Progenitor cell of endocrine pancreas (in vitro differentiated cells): ENCODE measurements around the gene RBM19. TPM values are rescaled to one million over a fixed set of nuclear protein-coding genes. Genes with fewer than 3 reads are reported as not detected.

Experiments
- DNase-seq: peaks from one replicate; pipeline ENCODE4 v3.0.0; 2021; ENCODE audit warnings: low spot score; ENCODE audit not compliant: unreplicated experiment
- H3K27ac Mint-ChIP-seq: 2 replicates; pipeline ENCODE4 v1.8.0; 2021; ENCODE audit warnings: mild to moderate bottlenecking, moderate library complexity, mixed read lengths
- H3K27me3 Mint-ChIP-seq: 2 replicates; pipeline ENCODE4 v1.8.0; 2021; ENCODE audit warnings: mixed read lengths
- H3K36me3 Mint-ChIP-seq: 2 replicates; pipeline ENCODE4 v1.8.0; 2022; ENCODE audit warnings: mixed read lengths; ENCODE audit not compliant: insufficient read depth
- H3K4me1 Mint-ChIP-seq: 2 replicates; pipeline ENCODE4 v1.8.0; 2021; ENCODE audit warnings: low read depth, mixed read lengths
- H3K4me3 Mint-ChIP-seq: 2 replicates; pipeline ENCODE4 v1.8.0; 2021; ENCODE audit warnings: low read depth, mild to moderate bottlenecking, moderate library complexity, mixed read lengths
- H3K9me3 Mint-ChIP-seq: 2 replicates; pipeline ENCODE4 v1.8.0; 2021; ENCODE audit warnings: low read depth, mixed read lengths
- total RNA-seq: library from RNA; stranded (reverse); gene quantifications from 2 replicates; pipeline ENCODE4 v1.2.1, GENCODE V29; 2021
- TF ChIP-seq, protein P1 (sequence below): fragments of 200-600 bp; sonication (generic); IDR thresholded peaks from one replicate; pipeline ENCODE4 v1.5.0; 2021; ENCODE audit warnings: antibody characterized with exemption, mild to moderate bottlenecking; ENCODE audit not compliant: unreplicated experiment

Gene RBM19
- total RNA-seq, 1 donor from 2014 or later: 39.4 TPM

DNA sequence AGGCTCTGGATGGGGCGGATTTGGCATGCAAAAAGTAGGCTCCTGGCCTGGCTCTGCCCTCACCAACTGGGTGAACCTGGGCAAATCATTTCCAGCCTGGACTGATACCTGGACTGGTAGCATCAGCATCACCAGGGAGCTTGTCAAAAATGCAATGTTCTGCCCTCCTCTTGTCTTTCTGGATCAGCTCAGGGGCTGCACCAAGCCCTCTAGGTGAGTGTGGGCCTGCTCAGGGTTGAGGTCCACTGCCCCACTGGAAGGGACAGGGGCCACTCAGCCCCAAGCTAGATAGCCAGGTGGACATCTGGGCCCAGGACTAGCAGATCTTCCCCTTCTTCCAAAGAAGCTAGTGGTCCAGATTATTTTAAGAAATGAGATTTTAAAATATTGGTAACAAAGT lies 99.6 kb downstream of the RBM19 start:
- H3K36me3 Mint-ChIP-seq: peaks cover 6% of the 10 kb centered on the region
- H3K9me3 Mint-ChIP-seq: no peaks in the 10 kb centered on the region
- H3K27ac Mint-ChIP-seq: no peak overlapping the region
- peaks cover 19% of the 10 kb centered on the region for H3K27me3 Mint-ChIP-seq
- TF ChIP-seq, protein P1, sequence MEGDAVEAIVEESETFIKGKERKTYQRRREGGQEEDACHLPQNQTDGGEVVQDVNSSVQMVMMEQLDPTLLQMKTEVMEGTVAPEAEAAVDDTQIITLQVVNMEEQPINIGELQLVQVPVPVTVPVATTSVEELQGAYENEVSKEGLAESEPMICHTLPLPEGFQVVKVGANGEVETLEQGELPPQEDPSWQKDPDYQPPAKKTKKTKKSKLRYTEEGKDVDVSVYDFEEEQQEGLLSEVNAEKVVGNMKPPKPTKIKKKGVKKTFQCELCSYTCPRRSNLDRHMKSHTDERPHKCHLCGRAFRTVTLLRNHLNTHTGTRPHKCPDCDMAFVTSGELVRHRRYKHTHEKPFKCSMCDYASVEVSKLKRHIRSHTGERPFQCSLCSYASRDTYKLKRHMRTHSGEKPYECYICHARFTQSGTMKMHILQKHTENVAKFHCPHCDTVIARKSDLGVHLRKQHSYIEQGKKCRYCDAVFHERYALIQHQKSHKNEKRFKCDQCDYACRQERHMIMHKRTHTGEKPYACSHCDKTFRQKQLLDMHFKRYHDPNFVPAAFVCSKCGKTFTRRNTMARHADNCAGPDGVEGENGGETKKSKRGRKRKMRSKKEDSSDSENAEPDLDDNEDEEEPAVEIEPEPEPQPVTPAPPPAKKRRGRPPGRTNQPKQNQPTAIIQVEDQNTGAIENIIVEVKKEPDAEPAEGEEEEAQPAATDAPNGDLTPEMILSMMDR: no peak
- H3K4me3 Mint-ChIP-seq: no peak overlapping the region
- peaks cover 14% of the 10 kb centered on the region for H3K4me1 Mint-ChIP-seq
- DNase-seq: no peak

DNA sequence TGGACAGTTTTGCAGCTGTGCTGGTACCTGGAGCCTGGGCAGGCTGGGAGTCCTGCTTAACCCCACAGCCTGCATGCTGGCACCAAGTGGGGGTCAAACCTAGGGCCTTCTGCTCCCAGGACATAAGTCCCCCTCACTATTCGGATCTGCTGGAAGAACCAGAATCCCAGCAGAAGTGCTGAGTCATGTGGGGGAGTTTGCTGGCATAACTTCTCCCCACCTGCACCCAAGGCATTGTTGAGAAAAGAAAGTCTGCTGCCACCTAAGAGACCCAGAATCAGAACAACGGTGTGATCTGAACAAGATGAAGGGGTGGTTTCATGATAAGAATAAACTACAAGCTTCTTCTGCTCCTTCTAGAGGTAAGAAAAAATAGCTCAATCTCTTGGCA lies 102.7 kb downstream of the RBM19 start:
- TF ChIP-seq, protein P1: no peak
- no peak overlapping the region for H3K27ac Mint-ChIP-seq

DNA sequence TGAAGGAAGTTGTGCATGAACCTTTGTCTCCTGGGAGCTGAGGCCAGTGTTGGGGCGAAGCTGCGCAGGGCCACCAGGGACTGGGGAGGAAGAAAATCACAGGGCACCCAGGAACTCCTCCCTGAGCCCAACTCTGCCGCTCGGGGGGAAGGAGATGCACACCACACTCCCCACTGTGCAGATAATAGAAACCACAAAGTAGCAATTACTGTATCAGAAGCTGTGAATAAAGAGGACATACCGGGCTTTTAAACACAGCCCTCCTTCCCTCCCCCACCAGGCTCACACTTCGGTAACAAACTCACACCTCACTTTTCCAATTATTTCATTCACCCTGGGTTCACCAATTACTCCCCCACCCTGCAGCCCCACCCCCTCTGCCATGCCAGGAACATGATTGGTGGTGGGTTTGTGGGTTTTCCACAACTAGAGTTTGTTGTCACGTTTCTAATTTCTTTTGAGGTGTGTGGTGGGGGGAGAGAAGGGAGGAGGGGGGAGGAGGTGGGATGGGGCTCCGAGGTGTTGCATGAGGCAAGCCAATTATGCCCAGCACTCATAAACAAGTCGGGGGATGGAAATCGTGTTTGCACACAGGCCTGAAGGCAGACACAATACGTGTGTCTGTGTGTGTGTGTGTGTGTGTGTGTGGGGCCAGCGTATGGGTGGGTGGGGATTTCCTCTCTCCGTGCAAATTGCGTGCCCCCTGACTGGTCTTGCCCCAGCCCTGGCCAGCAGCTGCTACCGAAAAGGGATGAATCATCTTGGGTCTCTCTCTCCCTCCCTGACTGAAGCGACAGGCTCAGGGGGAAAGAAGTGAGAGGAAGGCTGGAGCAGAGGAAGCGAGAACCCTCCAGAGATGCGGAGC lies 103.3 kb downstream of the RBM19 start:
- Mint-ChIP-seq H3K36me3 (peaks cover 4% of the 10 kb centered on the region), H3K9me3 (no peaks in the 10 kb centered on the region), H3K27ac (no peak overlapping the region), H3K4me3 (peak overlapping the region; percentile 33), H3K4me1 (peaks cover 14% of the 10 kb centered on the region), H3K27me3 (peaks cover 16% of the 10 kb centered on the region)
- no peak for DNase-seq
- TF ChIP-seq, protein P1: no peak

More for the DNA sequence above, 102.7 kb downstream of the RBM19 start:
- Mint-ChIP-seq H3K36me3 (peaks cover 2% of the 10 kb centered on the region), H3K4me1 (peaks cover 14% of the 10 kb centered on the region), H3K4me3 (no peak overlapping the region), H3K9me3 (no peaks in the 10 kb centered on the region), H3K27me3 (peaks cover 16% of the 10 kb centered on the region)
- DNase-seq: no peak

DNA sequence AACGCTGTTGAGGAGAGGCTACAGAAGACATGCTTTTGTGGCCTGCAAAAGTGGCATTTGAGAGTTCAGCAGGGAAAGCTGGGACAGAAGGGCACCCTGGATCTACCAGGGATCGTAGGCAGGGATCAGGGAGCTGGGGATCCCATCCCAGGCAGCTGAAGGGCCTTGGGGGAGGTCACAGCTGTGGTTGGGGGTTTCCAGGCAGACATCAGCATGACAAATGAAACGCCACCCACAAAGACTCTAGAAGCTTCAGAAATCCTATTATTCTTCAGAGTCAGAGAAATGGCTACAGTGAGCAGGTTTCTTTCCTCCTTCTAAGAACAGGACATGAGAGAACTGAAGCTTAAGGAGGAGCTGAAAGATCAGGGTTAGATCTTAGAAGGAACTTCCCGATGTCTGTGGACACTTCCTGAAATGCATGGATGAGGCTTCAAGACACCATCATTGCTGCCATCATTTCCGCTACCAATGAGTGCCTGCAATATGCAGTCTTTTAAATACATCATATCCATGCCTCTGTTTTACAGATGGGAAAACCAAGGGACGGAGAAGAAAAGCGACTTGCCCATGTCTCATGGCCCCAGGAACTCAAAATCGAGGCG lies 104.3 kb downstream of the RBM19 start:
- TF ChIP-seq, protein P1: no peak
- peaks cover 16% of the 10 kb centered on the region for H3K27me3 Mint-ChIP-seq
- DNase-seq: no peak
- H3K9me3 Mint-ChIP-seq: no peaks in the 10 kb centered on the region
- peaks cover 14% of the 10 kb centered on the region for H3K4me1 Mint-ChIP-seq
- peaks cover 4% of the 10 kb centered on the region for H3K36me3 Mint-ChIP-seq
- peak overlapping the region; percentile 69 for H3K27ac Mint-ChIP-seq
- no peak overlapping the region for H3K4me3 Mint-ChIP-seq

DNA sequence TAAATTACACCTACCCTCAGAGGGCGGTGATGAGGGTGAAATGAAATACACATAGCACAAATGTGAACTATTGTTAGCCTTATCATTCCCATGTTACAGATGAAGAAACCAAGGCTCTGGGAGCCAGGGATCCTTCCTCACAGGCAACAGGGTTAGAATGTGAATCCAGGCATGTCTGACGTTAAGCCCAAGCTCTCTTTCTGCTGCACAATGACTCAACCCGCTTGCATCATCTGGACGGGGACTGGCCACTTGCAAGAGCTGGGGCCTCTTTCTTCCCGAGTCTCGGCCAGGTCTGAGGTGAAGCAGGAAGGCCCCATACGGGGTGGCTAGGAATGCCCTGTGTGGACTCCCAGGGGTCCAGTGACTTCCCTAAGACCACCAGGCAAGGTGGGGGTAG lies 105.2 kb downstream of the RBM19 start:
- TF ChIP-seq, protein P1: no peak
- Mint-ChIP-seq H3K4me3 (no peak overlapping the region), H3K27me3 (peaks cover 16% of the 10 kb centered on the region), H3K27ac (no peak overlapping the region), H3K9me3 (no peaks in the 10 kb centered on the region), H3K36me3 (peaks cover 4% of the 10 kb centered on the region), H3K4me1 (peaks cover 14% of the 10 kb centered on the region)
- no peak for DNase-seq
